Kidney tubule cell (primary cell): ENCODE results near the gene SHCBP1.
A peak's percentile ranks its signal among the peaks of the same experiment; 100 is the strongest.

ENCODE experiments used
- DNase-seq: peaks from one replicate; pipeline ENCODE4 v3.0.0-alpha.2; 2018; ENCODE audit warnings: low spot score

The SHCBP1 gene

DNA sequence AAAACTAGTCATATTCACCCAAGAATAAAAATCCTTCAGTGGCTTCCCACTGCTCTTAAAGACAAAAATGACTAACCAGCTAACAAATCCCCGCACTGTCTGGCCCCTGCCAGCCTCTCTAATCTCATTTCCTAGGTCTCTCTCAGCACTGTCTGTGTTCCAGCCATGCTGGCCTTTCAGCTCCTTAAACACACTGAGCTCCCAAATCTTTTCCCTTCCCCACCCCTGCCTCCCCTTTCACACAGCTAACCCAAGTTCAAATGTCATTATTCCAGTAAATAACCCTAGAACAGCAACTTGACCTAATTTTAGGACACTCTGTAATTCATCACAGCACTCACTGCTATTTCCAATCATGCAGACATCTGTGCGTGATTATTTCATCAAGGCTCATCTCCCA, 7.8 kb downstream of the SHCBP1 start:
- no peak for DNase-seq

DNA sequence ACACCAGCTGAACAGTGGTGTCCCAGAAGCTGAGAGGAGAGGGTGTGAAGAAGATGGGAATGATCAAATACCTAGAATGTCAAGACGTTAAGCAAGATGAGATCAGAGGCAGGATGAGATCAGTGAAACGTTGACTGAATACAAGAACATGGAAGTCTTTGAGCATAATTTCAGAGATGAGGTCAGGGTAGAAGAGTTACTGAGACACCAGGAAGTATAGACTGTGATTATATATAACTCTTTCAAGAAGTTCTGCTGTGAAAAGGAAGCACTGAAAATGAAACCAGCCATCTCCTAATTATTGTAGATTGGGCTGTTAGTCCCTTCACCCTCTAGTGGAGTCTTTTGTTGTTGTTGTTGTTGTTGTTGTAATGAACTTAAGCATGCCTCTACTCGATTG, 9.1 kb downstream of the SHCBP1 start:
- no peak for DNase-seq

DNA sequence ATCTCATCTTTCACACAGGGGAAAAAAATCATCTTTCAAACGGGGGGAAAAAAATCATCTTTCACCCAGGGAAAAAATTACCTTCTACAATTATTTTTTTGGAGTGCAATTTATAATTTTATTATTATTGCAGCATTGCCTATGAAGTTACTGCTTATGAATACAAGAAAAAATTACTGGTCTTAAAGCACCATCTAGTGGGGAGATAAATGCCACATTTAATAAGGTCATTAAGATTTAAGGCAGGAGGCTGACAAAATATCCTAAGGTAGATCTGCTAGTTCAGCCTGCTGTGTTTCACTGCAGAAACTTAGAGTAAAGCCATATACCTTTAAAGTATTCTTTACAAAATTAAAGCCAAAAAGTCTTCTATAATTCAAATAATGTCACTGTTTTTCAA, 13.7 kb downstream of the SHCBP1 start:
- DNase-seq, result peak; percentile 58

DNA sequence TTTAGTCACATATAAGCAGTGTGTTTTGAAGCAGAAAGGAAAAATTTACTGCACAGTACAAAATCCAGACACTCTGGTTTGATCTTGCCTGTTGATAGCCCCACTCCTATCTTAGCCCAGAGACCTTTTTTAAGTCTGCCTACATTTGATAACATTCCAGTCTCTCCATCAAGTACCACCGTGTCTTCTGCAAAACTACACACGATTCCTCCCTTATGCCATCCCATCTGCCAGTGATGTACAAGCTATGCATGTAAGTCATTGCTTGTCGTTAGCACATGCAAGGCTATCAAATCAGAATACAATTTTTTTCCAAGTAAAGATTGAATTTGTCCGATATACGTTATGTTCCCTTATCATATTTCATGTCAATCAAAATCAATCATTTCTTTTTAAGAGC, 14.9 kb downstream of the SHCBP1 start:
- no peak for DNase-seq

DNA sequence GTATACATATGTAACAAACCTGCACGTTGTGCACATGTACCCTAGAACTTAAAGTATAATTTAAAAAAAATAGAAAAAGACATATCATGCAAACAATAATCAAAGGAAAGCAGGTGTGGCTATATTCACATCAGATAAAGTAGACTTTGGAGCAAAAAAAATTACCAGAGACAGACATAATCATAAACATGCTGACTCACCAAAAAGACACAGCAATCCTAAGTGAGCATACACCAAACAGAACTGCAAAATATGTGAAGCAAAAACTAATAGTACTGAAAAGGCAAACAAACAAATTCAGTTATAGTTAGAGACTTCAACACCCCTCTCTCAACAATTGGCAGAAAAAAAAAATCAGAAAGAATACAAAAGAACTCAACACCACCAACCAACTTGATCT, 29.9 kb downstream of the SHCBP1 start:
- DNase-seq, result no peak

DNA sequence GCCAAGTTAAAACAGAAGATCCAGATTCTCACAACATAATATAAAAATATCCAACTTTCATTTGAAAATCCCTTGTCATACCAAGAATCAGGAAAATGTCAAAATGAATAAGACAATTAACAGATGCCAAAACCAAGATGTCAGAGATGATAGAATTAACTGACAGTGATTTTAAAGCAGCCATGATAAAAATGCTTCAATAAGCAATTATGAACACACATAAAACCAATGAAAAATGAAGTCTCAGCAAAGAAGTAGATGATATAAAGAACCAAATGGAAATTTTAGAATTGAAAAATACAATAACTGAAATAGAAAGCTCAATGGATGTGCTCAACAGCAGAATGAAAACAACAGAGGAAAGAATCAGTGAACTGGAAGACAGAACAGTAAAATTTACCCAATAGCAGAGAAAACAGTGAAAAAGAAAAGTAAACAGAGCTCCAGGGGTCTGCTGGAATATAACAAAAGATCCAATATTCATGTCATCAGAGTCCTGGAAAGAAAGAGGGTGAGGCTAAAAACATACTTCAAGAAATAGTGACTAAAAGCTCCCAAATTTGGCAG, 35.1 kb downstream of the SHCBP1 start:
- no peak for DNase-seq

DNA sequence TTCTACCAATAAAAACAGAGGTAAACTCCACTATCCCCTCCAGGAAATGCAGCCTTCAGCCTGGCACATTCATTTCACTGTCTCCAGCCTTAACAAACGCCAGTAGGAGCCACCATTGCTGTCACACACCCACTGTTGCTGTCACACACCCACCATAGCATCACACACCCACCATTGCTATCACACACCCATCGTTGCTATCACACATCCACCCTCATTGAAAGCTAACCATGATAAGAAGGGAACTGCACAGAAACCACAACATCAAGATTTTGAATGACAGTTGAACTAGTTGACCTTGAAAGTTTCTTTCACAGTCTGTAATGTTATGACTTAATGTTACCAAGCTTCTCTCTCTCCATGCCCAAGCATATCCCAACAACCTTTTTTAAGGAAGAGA, 38.1 kb downstream of the SHCBP1 start:
- no peak for DNase-seq

DNA sequence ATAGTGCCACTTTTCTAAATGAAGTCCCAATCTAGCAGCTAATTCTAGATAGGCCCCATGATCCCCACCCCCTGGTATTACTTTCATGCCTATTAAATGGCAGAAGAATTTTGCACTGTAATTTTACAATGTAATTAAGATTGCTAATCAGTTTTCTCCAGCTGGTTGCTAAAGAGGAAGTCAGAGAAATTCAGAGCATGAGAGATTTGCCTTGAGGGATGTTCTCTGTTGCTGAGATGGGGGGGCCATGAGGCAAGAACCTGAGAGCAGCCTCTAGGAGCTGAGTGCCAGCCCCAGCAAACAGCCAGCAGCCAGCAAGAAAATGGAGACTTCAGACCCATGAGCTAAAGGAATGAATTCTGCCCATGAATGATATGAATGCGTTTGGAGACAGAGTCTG, 38.9 kb downstream of the SHCBP1 start:
- DNase-seq, result no peak

DNA sequence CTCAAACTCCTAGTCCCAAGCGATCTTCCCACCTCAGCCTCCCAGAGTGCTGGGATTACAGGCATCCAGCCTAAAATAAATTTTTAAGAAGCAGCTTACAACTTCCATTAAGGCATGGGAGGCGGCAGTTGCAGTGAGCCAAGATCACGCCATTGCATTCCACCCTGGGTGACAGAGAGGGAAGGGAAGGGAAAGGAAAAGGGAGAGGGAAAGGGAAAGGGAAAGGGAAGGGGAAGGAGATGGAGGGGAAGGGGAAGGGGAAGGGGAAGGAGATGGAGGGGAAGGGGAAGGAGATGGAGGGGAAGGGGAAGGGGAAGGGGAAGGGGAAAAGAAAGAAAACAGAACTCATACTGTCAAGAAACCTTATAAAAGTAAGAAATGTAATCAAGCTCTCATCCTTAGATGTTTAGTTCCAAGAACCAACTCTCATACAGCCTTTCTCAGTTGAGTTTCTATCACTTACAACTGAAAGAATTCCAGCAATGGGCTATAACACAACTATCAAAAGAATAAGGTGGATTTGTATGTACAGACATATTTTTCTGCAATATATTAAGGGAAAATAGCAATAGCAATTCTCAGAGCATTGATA, 43.1 kb downstream of the SHCBP1 start:
- DNase-seq, result no peak

DNA sequence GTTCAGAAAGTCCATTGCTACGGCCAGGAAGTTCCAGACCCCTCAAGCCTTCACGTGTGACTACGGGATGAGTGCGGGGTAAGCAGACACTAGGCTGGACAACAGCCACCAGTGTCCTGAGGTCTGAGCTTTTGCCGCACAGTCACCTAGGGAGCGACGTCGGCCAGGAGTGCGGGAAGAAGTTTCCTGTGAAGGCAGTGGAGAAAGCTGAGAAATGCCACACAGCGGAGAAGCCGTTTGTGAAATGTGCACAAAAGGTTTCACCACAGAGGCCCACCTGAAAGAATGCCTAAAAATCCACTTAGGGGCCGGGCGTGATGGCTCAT, 47.4 kb downstream of the SHCBP1 start:
- DNase-seq, result no peak

DNA sequence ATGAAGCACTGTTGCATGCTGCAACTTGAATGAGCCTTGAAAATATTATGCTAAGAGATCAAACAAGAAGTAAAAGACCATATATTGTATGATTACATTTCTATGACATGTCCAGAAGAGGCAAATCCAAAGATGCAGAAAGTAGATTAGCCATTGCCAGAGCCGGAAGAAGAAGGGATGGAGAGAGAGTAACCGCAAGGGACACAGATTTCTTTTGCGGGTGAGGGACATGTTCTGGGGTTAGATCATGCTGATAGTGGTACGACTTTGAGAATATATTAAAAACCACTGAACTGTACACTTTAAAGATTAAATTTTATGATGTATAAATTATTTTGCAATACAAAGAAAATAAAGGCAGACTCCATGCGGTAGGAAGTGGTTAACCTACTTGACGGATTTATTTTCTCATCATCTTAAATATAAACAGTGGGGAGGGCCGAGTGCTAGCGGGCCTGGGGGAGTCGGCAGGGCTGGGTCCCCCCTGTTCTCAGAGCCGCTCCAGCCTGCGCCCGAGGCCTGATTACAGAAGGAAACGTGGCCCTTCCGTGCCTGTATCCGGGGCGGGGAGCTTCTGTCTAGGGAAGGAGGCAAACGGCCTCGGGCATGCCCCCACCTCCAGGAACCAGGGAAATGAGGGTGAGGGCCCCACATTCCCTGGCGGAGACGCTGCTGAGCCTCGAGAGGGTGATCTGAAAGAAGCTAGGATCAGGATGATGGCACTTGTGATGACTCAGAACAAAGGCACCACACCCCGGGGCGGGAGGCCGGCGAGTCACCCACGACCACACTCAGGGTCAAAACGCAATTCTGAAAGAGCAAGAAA, 48.0 kb downstream of the SHCBP1 start:
- peak; percentile 72 for DNase-seq

DNA sequence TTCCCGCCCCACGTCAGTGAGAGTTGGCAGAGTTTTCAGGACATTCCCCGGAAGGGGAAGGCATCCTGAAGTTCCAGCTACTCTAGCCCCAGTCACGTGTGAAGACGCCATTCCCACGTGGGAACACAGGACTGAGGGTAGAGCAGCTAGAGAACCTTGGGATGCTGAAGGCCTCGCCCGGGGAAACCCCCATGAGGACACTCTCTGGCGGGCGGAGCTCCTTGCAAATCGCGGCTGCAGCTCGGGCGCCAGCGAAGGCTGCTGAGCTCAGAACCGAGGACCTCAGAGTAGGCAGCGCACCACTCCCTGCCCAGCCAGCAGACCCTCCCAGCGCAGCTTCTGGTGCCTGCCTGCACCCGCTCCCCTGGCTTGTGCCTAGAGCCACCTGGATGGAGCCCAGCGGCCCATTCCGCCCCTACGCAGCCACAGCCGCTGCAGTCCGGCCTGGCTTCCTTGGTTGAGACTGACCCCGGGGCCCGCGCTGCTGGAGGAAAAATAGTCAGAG, 51.9 kb downstream of the SHCBP1 start:
- no peak for DNase-seq

DNA sequence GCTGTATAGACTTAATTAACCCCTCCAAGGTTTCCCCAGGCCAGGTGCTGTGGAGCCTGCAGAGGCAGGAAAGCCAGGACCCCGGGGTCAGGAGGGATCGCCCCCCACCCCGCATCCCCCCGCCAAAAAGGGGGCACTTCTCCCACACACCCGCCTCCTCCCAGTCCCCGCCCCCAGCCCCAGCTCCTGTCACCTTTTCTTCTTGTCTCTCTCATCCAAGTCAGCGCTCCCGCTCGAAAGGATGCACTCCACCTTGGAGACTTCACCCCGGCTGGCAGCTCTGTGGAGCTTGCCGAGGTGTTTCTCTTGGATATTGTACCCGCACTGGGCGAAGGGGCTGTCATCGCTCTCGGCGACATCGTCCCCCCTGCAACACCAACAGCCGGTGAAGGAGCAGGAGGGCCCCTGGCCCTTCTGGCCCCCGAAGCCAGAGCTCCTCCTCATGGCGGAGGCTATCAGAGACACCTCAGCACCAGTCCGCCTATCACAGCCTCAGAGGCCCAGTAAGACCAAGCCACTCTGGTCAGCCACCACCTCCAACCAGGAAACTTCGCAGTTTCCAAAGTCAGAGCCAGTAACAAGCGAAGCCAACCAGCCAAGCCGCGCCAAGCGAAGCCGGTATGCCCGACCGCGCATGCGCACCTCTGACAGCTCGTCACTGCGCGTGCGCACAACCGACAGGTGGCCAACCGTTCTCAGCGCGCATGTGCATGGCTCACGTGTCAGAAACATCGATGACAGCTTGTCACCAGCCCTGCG, 52.5 kb downstream of the SHCBP1 start:
- no peak for DNase-seq

DNA sequence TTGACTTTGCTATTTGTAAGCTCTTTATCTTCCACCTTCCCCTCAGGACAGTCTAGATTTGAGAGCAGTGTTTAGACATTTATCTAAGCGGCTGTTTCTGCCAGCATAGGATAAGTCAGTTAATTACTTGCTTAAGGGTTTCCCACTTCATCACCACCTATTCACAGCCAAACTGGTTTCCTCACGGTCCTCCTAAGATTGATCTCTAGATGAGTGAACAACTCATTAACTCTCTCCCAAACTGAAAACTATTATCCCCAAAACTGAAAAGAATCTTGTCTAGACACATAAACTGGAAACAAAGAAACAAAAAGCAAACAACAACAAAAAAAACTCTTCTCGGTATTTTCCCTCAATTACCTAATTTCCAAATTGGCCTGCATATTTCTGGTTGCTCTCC, 58.2 kb downstream of the SHCBP1 start:
- no peak for DNase-seq

DNA sequence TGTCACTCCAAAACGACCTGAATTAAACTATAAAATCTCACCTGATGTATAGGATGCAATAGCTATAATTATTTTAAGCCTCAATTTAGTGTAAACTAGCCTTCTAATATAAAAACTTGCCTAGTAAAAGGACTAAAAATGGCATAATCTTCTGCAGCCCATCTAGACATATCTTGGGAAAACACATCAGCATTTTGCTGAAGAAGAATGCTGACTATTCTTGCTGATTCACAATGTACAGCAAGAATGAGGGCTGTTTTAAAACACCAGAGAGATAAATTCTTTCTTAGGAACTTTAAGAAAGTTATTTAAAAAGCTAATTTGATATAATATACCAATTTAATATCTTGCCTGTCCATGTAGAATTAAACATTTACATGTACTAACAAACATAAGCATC, 63.2 kb downstream of the SHCBP1 start:
- no peak for DNase-seq

DNA sequence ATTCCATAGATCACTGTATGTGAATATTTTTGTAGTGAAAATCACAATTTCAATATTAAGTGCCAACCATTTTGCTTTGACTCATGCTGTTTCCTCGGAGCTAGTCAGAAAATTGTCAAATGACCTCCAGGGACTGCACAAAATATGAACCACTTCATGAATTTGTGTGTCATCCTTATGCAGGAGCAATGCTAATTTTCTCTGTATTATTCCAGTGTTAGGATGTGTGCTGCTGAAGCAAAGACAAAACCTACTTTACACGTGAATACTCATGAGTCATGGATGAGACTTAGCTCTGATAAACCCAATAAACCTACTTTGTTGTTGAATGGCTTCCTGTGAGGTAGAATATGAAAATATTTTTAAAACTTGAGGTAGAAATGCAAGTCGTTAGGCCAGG, 65.2 kb downstream of the SHCBP1 start:
- peak; percentile 37 for DNase-seq

DNA sequence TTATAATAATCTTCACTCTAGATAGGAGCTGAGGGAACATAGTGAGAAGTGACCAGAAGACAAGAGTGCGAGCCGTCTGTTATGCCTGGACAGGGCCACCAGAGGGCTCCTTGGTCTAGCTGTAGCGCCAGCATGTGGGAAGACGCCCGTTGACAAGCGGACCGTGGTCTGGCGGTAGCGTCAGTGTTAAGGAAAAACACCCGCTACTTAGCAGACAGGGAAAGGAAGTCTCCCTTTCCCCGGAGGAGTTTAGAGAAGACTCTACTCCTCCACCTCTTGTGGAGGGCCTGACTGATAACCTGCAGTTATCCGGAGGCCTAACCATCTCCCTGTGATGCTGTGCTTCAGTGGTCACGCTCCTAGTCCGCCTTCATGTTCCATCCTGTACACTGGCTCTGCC, 66.7 kb downstream of the SHCBP1 start:
- DNase-seq, result peak; percentile 75

DNA sequence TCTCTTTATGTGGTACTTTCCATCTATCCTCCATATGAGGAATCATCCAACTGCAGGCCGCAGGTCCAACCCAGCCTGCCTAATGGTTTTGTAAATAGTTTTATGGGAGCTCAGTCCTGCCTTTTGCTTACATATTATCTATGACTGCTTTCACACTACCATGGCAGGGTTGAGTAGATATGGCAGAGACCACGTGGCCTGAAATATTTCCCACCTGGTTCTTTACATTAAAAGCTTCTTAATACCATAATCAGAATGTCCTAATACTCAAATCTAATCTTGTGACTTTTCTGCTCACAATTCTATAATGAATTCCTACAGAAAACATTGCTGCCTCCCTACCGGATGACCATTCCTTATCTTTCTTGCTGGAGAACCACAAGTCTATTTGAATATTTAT, 71.7 kb downstream of the SHCBP1 start:
- no peak for DNase-seq
